Endothelial cell of umbilical vein (primary cell): ENCODE measurements around the gene PPP1R13B.

Experiments
- EZH2 ChIP-seq: IDR thresholded peaks from 2 replicates; pipeline ENCODE4 v1.6.1; 2012; ENCODE audit warnings: borderline replicate concordance, low read depth, mild to moderate bottlenecking, moderate library complexity, low read length, inconsistent platforms; ENCODE audit not compliant: severe bottlenecking
- FOS ChIP-seq: IDR thresholded peaks from 2 replicates; pipeline ENCODE4 v1.6.1; 2011; ENCODE audit warnings: mild to moderate bottlenecking, low read length, moderate library complexity, borderline replicate concordance; ENCODE audit not compliant: insufficient read depth
- GATA2 ChIP-seq: IDR thresholded peaks from 2 replicates; pipeline ENCODE4 v1.7.0; 2011; ENCODE audit warnings: low read depth, mild to moderate bottlenecking, moderate library complexity, mixed read lengths, low read length; ENCODE audit not compliant: insufficient read length, insufficient read depth
- JUN ChIP-seq: IDR thresholded peaks from 2 replicates; pipeline ENCODE4 v1.6.1; 2011; ENCODE audit warnings: borderline replicate concordance, low read depth; ENCODE audit not compliant: insufficient read length, insufficient read depth
- MAX ChIP-seq: IDR thresholded peaks from 2 replicates; pipeline ENCODE4 v1.6.1; 2011; ENCODE audit not compliant: insufficient read depth, insufficient read length
- MYC ChIP-seq: IDR thresholded peaks from one replicate; pipeline ENCODE4 v1.6.1; 2011; ENCODE audit warnings: mild to moderate bottlenecking, low read depth, low read length
- POLR2A ChIP-seq: IDR thresholded peaks from 2 replicates; pipeline ENCODE4 v1.6.1; 2012; ENCODE audit warnings: low read depth, mild to moderate bottlenecking, control low read depth, low read length
- POLR2AphosphoS5 ChIP-seq: IDR thresholded peaks from 2 replicates; pipeline ENCODE4 v1.6.1; 2012; ENCODE audit warnings: low read depth, mild to moderate bottlenecking, control low read depth, low read length, moderate library complexity; ENCODE audit not compliant: insufficient read depth
- TF ChIP-seq, protein P1 (sequence below), 2 donors: IDR thresholded peaks; 1 replicate in 1 of 2; 2 replicates in 1 of 2; pipeline ENCODE4 v1.5.1; 2011; ENCODE audit warnings: low read length in 2 of 2, mild to moderate bottlenecking in 2 of 2, moderate library complexity in 2 of 2, control low read depth in 1 of 2, inconsistent platforms in 1 of 2, low read depth in 1 of 2; ENCODE audit not compliant: insufficient read depth in 1 of 2; ENCODE audit errors: extremely low read depth in 1 of 2

DNA sequence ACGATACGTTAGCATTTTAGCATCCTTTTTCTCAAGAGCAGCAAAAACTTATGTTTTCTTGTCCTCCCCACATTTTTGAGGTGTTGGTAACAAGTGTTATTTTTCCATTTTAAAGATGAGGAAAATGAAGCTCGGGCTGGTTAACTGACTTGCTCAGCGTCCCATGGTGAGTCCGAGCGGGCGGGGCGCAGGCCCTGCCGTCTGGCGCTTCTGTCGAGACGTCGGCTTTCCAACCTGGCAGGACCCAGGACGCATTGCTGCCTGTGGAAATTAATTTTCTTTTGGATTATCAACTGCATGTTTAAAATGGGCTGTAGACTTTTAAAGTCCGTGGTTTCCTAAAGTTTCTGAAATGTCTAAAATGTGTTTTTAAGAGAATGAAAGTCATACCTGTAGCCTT lies 162.5 kb downstream of the PPP1R13B start:
- TF ChIP-seq, protein P1, sequence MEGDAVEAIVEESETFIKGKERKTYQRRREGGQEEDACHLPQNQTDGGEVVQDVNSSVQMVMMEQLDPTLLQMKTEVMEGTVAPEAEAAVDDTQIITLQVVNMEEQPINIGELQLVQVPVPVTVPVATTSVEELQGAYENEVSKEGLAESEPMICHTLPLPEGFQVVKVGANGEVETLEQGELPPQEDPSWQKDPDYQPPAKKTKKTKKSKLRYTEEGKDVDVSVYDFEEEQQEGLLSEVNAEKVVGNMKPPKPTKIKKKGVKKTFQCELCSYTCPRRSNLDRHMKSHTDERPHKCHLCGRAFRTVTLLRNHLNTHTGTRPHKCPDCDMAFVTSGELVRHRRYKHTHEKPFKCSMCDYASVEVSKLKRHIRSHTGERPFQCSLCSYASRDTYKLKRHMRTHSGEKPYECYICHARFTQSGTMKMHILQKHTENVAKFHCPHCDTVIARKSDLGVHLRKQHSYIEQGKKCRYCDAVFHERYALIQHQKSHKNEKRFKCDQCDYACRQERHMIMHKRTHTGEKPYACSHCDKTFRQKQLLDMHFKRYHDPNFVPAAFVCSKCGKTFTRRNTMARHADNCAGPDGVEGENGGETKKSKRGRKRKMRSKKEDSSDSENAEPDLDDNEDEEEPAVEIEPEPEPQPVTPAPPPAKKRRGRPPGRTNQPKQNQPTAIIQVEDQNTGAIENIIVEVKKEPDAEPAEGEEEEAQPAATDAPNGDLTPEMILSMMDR (IDR thresholded peaks at IDR 0.05; ENCODE audit: extremely low read depth in 1 of 2, insufficient read depth in 1 of 2, low read depth in 1 of 2, low read length in 2 of 2) = no peak
- no peak for TF ChIP-seq MAX
- TF ChIP-seq POLR2AphosphoS5 = no peak
- no peak for TF ChIP-seq POLR2A
- TF ChIP-seq MYC = no peak
- TF ChIP-seq EZH2 = no peak
- TF ChIP-seq JUN = no peak
- TF ChIP-seq GATA2 = no peak
- TF ChIP-seq FOS = no peak
